ENCODE results near the gene KIF3B. TPM values are rescaled to one million over a fixed set of nuclear protein-coding genes. Genes with fewer than 3 reads are reported as not detected.
"Not testable (repeated sequence)": the region's sequence is repeated elsewhere in the genome, so short reads cannot be mapped to it uniquely, and the experiment has no call there.

Gene KIF3B
- polyA plus RNA-seq, 10 donors = 10.9 to 16.9 (median 13.2) TPM

- DNase-seq = peak in 1 of 3 donors; percentile 50
Measured at GRCh38 chr20:32355907-32356621, 78.6 kb downstream of the KIF3B start.

- peak in 2 of 3 donors; percentile 40 to 52 for DNase-seq
Measured at GRCh38 chr20:32356622-32357374, 79.3 kb downstream of the KIF3B start.

- no peak for DNase-seq
Measured at GRCh38 chr20:32357375-32357868, 80.0 kb downstream of the KIF3B start.

- peak; percentile 98 to 100 (median 99) for DNase-seq
Measured at GRCh38 chr20:32357869-32358631, 80.6 kb downstream of the KIF3B start, which contains the start of gene ASXL1. Gene ASXL1 (plus strand): TSS chr20:32358331. CDS start chr20:32358776, 445 bp downstream.

- no peak for DNase-seq
Measured at GRCh38 chr20:32358632-32358882, 81.1 kb downstream of the KIF3B start.

- DNase-seq = peak; percentile 70 to 90 (median 80)
Measured at GRCh38 chr20:32358883-32359632, 81.6 kb downstream of the KIF3B start.

GRCh38 chr20:32359633-32360332 lies 82.3 kb downstream of the KIF3B start:
- peak in 2 of 3 donors; percentile 30 to 49 for DNase-seq

- peak in 1 of 3 donors; percentile 11 for DNase-seq
Measured at GRCh38 chr20:32360333-32360634, 82.8 kb downstream of the KIF3B start.

- DNase-seq = no peak
Measured at GRCh38 chr20:32362901-32363364, 85.5 kb downstream of the KIF3B start.

- no peak for DNase-seq
Measured at GRCh38 chr20:32363492-32363891, 86.0 kb downstream of the KIF3B start.

GRCh38 chr20:32364554-32365208 lies 87.2 kb downstream of the KIF3B start:
- DNase-seq = no peak

GRCh38 chr20:32365564-32365963 lies 88.1 kb downstream of the KIF3B start:
- no peak for DNase-seq

GRCh38 chr20:32366380-32366779 lies 88.9 kb downstream of the KIF3B start:
- no peak for DNase-seq

GRCh38 chr20:32368323-32368722 lies 90.9 kb downstream of the KIF3B start:
- DNase-seq = no peak

GRCh38 chr20:32368925-32369324 lies 91.5 kb downstream of the KIF3B start:
- DNase-seq = no peak

- DNase-seq = no peak
Measured at GRCh38 chr20:32370897-32371296, 93.4 kb downstream of the KIF3B start.

GRCh38 chr20:32378461-32378860 lies 101.0 kb downstream of the KIF3B start:
- DNase-seq = no peak

GRCh38 chr20:32380037-32380436 lies 102.6 kb downstream of the KIF3B start:
- not testable (repeated sequence) for DNase-seq

- DNase-seq = no peak
Measured at GRCh38 chr20:32380745-32381144, 103.3 kb downstream of the KIF3B start.
